ENCODE results near the gene DAW1.

- TF ChIP-seq CTCF (IDR thresholded peaks at IDR 0.05; ENCODE audit: low read depth, low read length, missing input control), result no peak
- no peak for TF ChIP-seq ATF3 (IDR thresholded peaks at IDR 0.05)
- TF ChIP-seq JUND (IDR thresholded peaks at IDR 0.05), result no peak
- TF ChIP-seq MAX (IDR thresholded peaks at IDR 0.05), result no peak
- TF ChIP-seq SP1 (IDR thresholded peaks at IDR 0.05), result no peak
- no peak for TF ChIP-seq ZBTB33 (IDR thresholded peaks at IDR 0.05)
- TF ChIP-seq EGR1 (IDR thresholded peaks at IDR 0.05; ENCODE audit: low read depth in 2 of 2), result no peak
- no peak for TF ChIP-seq TAF1 (conservative IDR thresholded peaks at IDR 0.05)
Observed at GRCh38 chr2:227903381-227903780, 31.9 kb downstream of the DAW1 start.
